ENCODE data around the gene SAMD8. TPM values are rescaled to one million over a fixed set of nuclear protein-coding genes. Genes with fewer than 3 reads are reported as not detected.
A peak's percentile ranks its signal among the peaks of the same experiment; 100 is the strongest.
"Not testable (repeated sequence)": the region's sequence is repeated elsewhere in the genome, so short reads cannot be mapped to it uniquely, and the experiment has no call there.

The SAMD8 gene
- total RNA-seq, 2 donors from 2014 or later = 20.9 to 23.5 TPM

GRCh38 chr10:75189266-75190096, 78.0 kb downstream of the SAMD8 start:
- Mint-ChIP-seq H3K27ac (no peak overlapping the region), H3K4me3 (no peak overlapping the region), H3K4me1 (ENCODE audit: low read depth in 2 of 2) (peaks cover 0 to 7% of the 10 kb centered on the region in 2 donors)

GRCh38 chr10:75191821-75192568, 80.5 kb downstream of the SAMD8 start:
- ATAC-seq (no peak), DNase-seq (ENCODE audit: low spot score) (no peak)
- H3K4me3 Mint-ChIP-seq = no peak overlapping the region
- H3K27me3 Mint-ChIP-seq = no peaks in the 10 kb centered on the region
- no peak overlapping the region for H3K27ac Mint-ChIP-seq
- peaks cover 0 to 4% of the 10 kb centered on the region in 2 donors for H3K4me1 Mint-ChIP-seq (ENCODE audit: low read depth in 2 of 2)
- H3K36me3 Mint-ChIP-seq = no peaks in the 10 kb centered on the region
- no peaks in the 10 kb centered on the region for H3K9me3 Mint-ChIP-seq

More at GRCh38 chr10:75189266-75190096, 78.0 kb downstream of the SAMD8 start:
- Mint-ChIP-seq H3K36me3 (no peaks in the 10 kb centered on the region), H3K27me3 (no peaks in the 10 kb centered on the region), H3K9me3 (no peaks in the 10 kb centered on the region)
- no peak for DNase-seq (ENCODE audit: low spot score)
- ATAC-seq = no peak

GRCh38 chr10:75194625-75195024, 83.2 kb downstream of the SAMD8 start:
- DNase-seq (ENCODE audit: low spot score); H3K9me3 Mint-ChIP-seq; H3K36me3 Mint-ChIP-seq; H3K4me3 Mint-ChIP-seq; H3K27ac Mint-ChIP-seq; H3K4me1 Mint-ChIP-seq (ENCODE audit: low read depth in 2 of 2); ATAC-seq; H3K27me3 Mint-ChIP-seq: not testable (repeated sequence)

GRCh38 chr10:75195035-75195763, 83.7 kb downstream of the SAMD8 start:
- no peaks in the 10 kb centered on the region for H3K4me1 Mint-ChIP-seq (ENCODE audit: low read depth in 2 of 2)
- no peaks in the 10 kb centered on the region for H3K36me3 Mint-ChIP-seq
- H3K9me3 Mint-ChIP-seq = no peaks in the 10 kb centered on the region
- H3K27me3 Mint-ChIP-seq = no peaks in the 10 kb centered on the region
- DNase-seq (ENCODE audit: low spot score) (no peak), ATAC-seq (no peak)
- H3K27ac Mint-ChIP-seq = no peak overlapping the region
- H3K4me3 Mint-ChIP-seq = no peak overlapping the region

DNA sequence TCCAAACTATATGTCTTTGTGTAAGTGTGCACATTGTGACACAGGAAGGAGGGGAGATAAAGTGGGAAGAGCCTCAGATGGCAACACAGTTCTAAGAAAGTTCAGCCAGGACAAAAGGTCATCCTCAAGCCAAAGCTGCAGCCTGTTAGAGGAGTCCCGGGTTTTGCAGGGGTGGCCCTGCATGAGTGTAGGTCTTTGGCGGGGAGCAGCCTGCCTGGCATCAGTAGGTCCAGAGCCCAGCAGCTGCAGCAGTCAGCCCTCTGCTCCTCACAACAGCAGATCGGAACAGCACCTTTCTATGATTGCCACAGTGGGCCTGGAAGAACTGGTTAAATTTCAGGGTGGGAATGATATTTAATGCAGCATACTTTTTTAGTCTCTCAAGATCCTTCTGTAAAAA, 85.6 kb downstream of the SAMD8 start:
- DNase-seq (ENCODE audit: low spot score) (no peak), ATAC-seq (no peak)
- H3K9me3 Mint-ChIP-seq = no peaks in the 10 kb centered on the region
- no peaks in the 10 kb centered on the region for H3K36me3 Mint-ChIP-seq
- no peaks in the 10 kb centered on the region for H3K27me3 Mint-ChIP-seq
- no peaks in the 10 kb centered on the region for H3K4me1 Mint-ChIP-seq (ENCODE audit: low read depth in 2 of 2)
- no peak overlapping the region for H3K27ac Mint-ChIP-seq
- H3K4me3 Mint-ChIP-seq = no peak overlapping the region

DNA sequence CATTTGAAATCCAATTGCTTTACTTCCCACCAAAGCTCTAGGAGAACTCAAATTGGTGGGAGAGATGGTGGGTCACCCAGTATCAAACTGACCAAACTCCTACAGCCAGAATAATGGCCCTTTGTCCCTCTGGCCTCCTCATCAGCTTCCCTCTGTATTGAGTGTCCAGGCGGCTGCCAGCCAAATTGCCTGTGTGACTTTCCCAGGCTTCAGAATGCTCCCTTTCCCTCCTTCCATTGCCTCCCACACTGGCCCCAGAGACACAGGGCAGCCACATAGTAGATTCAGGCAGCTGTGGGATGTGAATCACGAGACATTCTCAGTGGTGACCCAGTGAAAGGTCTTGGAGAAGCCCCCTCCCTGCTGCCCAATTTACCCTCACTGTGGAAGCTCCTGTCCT, 86.5 kb downstream of the SAMD8 start:
- no peaks in the 10 kb centered on the region for H3K9me3 Mint-ChIP-seq
- ATAC-seq (no peak), DNase-seq (ENCODE audit: low spot score) (no peak)
- H3K27me3 Mint-ChIP-seq = no peaks in the 10 kb centered on the region
- no peaks in the 10 kb centered on the region for H3K36me3 Mint-ChIP-seq
- H3K4me1 Mint-ChIP-seq (ENCODE audit: low read depth in 2 of 2) = no peaks in the 10 kb centered on the region
- no peak overlapping the region for H3K27ac Mint-ChIP-seq
- H3K4me3 Mint-ChIP-seq = no peak overlapping the region

DNA sequence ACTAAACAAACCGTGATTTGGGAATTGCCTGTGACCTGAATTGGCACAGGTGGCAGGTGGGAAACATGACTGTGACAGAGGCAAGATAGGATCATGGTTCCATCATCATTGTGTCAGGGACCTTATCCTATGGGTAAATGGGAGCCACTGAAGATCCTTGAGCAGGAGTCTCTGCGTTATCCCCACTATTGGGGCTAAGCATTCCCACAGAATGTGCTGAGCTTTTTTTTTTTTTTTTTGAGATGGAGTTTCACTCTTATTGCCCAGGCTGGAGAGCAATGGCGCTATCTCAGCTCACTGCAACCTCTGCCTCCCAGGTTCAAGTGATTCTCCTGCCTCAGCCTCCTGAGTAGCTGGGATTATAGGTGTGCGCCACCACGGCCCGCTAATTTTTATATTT, 88.5 kb downstream of the SAMD8 start:
- not testable (repeated sequence) for H3K4me1 Mint-ChIP-seq (ENCODE audit: low read depth in 2 of 2); ATAC-seq; H3K9me3 Mint-ChIP-seq; H3K27me3 Mint-ChIP-seq; H3K4me3 Mint-ChIP-seq; H3K27ac Mint-ChIP-seq; H3K36me3 Mint-ChIP-seq; DNase-seq (ENCODE audit: low spot score)

DNA sequence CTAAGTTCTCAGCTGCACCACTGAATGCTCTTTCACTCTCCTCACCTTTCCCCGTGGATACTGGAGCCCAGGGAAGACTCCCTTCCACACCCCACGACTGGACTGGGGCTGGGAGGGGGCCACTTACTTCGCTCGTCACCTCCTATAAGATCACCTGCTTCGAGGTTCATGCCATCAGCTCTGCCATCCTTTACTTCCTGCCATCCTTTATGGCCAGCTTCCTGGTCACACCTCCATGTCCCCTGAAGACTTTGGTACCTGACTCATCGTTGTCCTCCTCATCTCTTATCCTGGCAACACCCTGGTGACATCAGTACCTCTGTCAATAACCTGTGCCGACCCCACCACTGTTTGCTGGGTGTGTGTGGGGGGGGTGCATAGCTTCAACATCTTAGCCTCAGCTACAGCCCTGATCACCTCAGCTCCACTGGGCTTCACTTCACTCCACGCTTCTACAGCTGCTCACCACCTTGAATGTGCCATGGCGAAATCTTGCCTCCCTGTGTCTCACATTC, 90.4 kb downstream of the SAMD8 start:
- no peak overlapping the region for H3K27ac Mint-ChIP-seq
- H3K4me1 Mint-ChIP-seq (ENCODE audit: low read depth in 2 of 2) = no peaks in the 10 kb centered on the region
- H3K27me3 Mint-ChIP-seq = no peaks in the 10 kb centered on the region
- DNase-seq (ENCODE audit: low spot score) (no peak), ATAC-seq (no peak)
- H3K4me3 Mint-ChIP-seq = no peak overlapping the region
- no peaks in the 10 kb centered on the region for H3K36me3 Mint-ChIP-seq
- no peaks in the 10 kb centered on the region for H3K9me3 Mint-ChIP-seq

GRCh38 chr10:75202321-75203045, 91.0 kb downstream of the SAMD8 start:
- DNase-seq (ENCODE audit: low spot score) = no peak
- Mint-ChIP-seq H3K4me3 (no peak overlapping the region), H3K4me1 (ENCODE audit: low read depth in 2 of 2) (no peaks in the 10 kb centered on the region), H3K36me3 (no peaks in the 10 kb centered on the region), H3K27me3 (no peaks in the 10 kb centered on the region), H3K9me3 (no peaks in the 10 kb centered on the region), H3K27ac (no peak overlapping the region)
- ATAC-seq = peak in 1 of 2 donors; percentile 43

DNA sequence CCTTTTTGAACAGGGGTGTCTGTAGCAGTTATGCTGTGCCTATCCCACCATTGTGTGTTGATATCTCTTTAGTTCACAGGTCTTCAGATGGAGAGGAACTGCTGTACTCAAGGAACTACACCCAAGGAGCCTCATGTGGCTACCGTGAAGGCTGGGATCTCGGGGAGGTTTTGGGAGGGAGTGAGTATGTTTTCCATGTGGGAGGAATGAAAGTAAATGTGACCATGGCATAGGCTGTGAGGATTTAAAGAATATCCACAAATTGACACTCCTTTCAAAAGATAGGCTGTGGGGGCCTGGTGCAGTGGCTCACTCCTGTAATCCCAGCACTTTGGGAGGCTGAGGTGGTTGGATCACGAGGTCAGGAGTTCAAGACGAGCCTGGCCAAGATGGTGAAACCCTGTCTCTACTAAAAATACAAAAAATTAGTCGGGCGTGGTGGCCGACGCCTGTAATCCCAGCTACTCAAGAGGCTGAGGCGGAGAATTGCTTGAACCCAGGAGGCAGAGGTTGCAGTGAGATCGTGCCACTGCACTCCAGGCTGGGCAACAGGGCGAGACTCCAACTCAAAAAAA, 91.7 kb downstream of the SAMD8 start:
- H3K27me3 Mint-ChIP-seq; H3K27ac Mint-ChIP-seq; H3K36me3 Mint-ChIP-seq; H3K4me3 Mint-ChIP-seq; DNase-seq (ENCODE audit: low spot score); ATAC-seq; H3K9me3 Mint-ChIP-seq; H3K4me1 Mint-ChIP-seq (ENCODE audit: low read depth in 2 of 2): not testable (repeated sequence)

DNA sequence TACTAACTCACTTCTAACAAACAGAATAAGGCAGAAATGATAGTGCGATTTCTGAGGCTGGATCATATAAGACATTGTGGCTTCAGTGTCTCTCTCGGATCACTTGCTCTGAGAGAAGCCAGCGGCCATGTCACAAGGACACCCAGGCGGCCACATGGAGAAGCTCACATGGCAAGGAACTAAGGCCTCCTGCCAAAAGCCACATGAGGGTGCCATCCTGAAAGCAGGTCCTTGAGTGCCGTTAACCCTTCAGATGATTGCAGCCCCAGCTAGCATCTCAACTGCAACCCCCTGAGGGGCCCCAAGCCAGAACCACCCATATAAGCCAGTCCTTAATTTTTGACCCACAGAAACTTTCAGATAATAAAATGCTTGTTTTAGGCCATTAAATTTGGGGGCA, 92.3 kb downstream of the SAMD8 start:
- Mint-ChIP-seq H3K36me3 (no peaks in the 10 kb centered on the region), H3K9me3 (no peaks in the 10 kb centered on the region), H3K4me1 (ENCODE audit: low read depth in 2 of 2) (no peaks in the 10 kb centered on the region), H3K4me3 (no peak overlapping the region), H3K27me3 (no peaks in the 10 kb centered on the region), H3K27ac (no peak overlapping the region)
- DNase-seq (ENCODE audit: low spot score) = no peak
- ATAC-seq = no peak

- no peak overlapping the region for H3K4me3 Mint-ChIP-seq
These were observed 94.5 kb downstream of the SAMD8 start for GRCh38 chr10:75205908-75206307.

GRCh38 chr10:75206638-75207037, 95.2 kb downstream of the SAMD8 start:
- not testable (repeated sequence) for H3K9me3 Mint-ChIP-seq; H3K36me3 Mint-ChIP-seq; H3K27me3 Mint-ChIP-seq; DNase-seq (ENCODE audit: low spot score); H3K27ac Mint-ChIP-seq; ATAC-seq; H3K4me3 Mint-ChIP-seq
- peaks cover 9 to 12% of the 10 kb centered on the region in 2 donors for H3K4me1 Mint-ChIP-seq (ENCODE audit: low read depth in 2 of 2)

More at GRCh38 chr10:75205908-75206307, 94.5 kb downstream of the SAMD8 start:
- H3K27me3 Mint-ChIP-seq = no peaks in the 10 kb centered on the region
- ATAC-seq (no peak), DNase-seq (ENCODE audit: low spot score) (no peak)
- H3K9me3 Mint-ChIP-seq = no peaks in the 10 kb centered on the region
- no peaks in the 10 kb centered on the region for H3K36me3 Mint-ChIP-seq
- peaks cover 5 to 6% of the 10 kb centered on the region in 2 donors for H3K4me1 Mint-ChIP-seq (ENCODE audit: low read depth in 2 of 2)
- H3K27ac Mint-ChIP-seq = no peak overlapping the region

Measured in natural killer cell treated with Interleukin-12 subunit alpha and Interleukin-12 subunit beta and Interleukin-15 and Interleukin-18, amount 100 ng/mL, for 72 hours (primary cell).